Stimulated activated naive CD4-positive, alpha-beta T cell treated with Interleukin-2 at 50 U/mL for 16 hours (primary cell): ENCODE results near the gene FRYL.
"Not testable (repeated sequence)": the region's sequence is repeated elsewhere in the genome, so short reads cannot be mapped to it uniquely, and the experiment has no call there.

ENCODE experiments used
- DNase-seq: peaks from one replicate; lab custom pipeline; 2025; lab: John Stamatoyannopoulos, UW

FRYL gene

GRCh38 chr4:48484494-48485168, 295.4 kb downstream of the FRYL start:
- no peak for DNase-seq

- no peak for DNase-seq
Measured at GRCh38 chr4:48483777-48484493, 296.1 kb downstream of the FRYL start.

DNA sequence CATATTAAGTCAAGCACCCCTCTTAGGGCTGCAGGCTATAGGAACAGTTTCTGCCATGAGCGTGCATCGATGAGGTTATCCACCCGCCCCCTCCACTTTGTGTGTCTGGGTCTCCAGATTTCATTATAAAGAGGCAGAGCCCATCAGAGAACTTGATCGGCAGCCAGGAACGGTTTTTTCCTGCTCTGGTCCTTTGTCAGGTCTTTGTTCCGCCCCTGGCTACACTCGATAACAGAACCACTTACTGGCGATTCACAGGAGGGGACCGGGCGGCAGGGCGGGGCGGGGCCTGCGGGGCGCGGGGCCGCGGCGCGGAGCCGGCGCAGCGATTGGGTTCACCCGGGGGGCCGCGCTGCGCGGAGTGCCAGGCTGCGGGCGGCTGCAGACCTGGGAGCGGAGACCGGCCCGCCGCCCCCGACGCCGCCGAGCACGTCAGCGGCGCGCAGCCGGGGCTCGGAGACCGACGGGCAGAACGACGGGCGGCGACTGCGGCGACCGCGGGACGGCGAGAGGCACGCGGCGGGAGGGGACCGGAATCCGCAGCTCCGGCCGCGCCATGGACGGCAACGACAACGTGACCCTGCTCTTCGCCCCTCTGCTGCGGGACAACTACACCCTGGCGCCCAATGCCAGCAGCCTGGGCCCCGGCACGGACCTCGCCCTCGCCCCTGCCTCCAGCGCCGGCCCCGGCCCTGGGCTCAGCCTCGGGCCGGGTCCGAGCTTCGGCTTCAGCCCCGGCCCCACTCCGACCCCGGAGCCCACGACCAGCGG, 296.9 kb downstream of the FRYL start, which contains the start of gene SLC10A4:
Gene SLC10A4, plus strand, starts transcription at position 338 of the 771 bp plus-strand sequence. Its CDS starts 219 bp downstream, at position 557.
- DNase-seq = no peak

DNA sequence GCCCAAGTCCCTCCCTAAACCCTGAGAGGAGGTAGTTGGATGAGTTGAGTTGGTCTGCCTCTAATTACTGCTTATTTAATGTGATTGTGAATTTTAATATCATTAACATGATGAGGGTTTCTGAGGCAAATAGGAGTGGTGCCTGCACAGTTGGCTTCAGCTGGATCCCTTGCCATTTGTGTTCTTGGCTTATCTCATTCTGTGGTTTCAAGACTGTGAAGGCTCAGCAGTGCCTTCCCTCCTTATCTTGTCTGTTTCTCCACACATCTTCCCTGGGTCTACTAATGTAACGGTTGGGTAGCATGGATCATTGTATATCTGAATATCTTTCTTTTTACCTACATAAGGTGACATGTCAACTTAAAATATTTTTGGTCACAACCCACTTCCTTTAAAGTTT, 298.5 kb downstream of the FRYL start:
- DNase-seq = no peak

DNA sequence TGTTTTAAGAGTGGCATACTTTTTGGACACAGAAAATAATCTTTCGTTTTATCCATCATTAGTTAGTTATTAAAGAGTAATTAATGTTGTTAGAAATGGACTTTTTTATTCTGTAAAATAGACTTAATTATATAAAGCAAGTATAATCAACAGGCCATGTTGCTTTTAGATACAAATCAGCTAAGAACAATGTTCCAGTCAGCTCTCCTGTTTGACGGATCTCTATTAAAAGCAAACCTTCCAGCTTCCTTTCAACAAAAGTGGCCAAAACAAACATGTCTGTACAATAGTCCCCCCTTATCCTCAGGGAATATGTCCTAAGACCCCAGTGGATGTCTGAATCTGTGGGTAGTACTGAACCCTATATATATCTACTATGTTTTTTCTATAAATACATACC, 301.8 kb downstream of the FRYL start:
- DNase-seq = no peak

DNA sequence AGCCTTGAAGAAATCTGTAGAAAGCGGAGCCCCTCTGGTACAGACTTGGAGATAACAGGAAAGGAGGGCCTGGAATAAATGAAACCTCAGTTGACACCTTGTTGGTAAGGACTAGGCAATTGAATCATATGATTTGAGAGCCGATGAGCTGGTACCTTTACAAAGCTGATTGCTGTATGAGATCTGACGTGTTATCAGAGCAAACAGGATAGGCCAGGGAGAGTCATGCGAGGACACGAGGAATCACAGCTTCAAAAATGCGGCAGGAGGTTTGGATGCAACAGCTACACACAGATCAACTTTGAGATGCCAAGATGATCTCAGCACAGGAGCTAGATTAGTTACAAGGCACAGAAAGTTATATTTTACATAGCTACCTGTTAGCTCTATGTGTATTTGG, 304.3 kb downstream of the FRYL start:
- DNase-seq = no peak

DNA sequence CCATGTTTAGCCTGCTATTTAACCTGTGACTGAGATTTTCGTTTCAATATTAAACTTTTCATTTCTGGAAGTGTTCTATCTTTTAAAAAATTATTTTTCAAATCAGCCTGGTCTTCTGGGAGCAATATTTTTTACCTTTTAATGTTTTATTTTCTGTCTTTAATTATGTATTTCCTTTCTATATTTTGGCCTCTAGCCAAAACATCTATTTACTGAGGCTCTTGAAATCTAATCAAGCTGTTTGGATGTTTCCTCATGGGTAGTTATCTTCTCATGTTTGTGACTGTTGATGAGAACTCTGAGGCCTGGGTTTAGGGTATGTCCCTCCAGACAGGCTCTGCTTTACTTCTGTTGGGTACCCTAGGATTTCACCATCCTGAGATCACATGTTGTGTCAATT, 307.3 kb downstream of the FRYL start:
- DNase-seq = no peak

GRCh38 chr4:48470570-48470969, 309.5 kb downstream of the FRYL start:
- DNase-seq = no peak

- DNase-seq = no peak
Measured at GRCh38 chr4:48470137-48470536, 309.9 kb downstream of the FRYL start.

GRCh38 chr4:48467891-48468290, 312.2 kb downstream of the FRYL start:
- DNase-seq = no peak

GRCh38 chr4:48467442-48467841, 312.6 kb downstream of the FRYL start:
- no peak for DNase-seq

- DNase-seq = no peak
Measured at GRCh38 chr4:48462363-48462762, 317.7 kb downstream of the FRYL start.

GRCh38 chr4:48461000-48461399, 319.1 kb downstream of the FRYL start:
- no peak for DNase-seq

DNA sequence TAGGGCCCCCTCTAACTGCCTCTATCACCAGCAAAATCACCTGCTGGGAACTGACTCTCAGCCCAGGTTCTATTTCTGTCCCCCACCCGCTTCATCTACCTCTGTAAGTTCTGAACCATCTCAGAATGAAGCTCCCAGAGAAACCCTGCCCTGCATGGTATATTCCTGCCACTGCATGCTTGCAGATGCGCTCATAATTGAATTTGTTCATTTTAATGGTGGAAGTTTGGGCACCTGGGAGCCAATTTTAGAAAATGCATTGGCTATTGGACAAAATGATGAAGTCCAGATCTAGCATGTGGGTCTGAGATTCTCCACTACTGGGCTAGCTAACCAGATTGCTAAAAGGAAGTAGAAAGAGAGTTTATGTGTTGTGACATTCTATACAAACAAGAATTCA, 325.5 kb downstream of the FRYL start:
- no peak for DNase-seq

DNA sequence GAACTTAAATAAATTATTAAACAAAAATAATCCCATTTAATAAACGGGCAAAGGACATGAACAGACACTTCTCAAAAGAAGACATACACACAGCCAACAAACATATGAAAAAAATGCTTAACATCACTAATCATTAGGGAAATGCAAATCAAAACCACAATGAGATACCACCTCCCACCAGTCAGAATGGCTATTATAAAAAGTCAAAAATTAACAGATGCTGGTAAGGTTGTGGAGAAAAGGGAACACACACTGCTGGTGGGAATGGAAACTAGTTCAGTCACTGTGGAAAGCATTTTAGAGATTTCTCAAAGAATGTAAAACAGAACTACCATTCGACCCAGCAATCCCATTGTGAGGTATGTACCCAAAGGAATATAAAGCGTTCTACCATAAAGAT, 328.4 kb downstream of the FRYL start:
- DNase-seq = not testable (repeated sequence)

DNA sequence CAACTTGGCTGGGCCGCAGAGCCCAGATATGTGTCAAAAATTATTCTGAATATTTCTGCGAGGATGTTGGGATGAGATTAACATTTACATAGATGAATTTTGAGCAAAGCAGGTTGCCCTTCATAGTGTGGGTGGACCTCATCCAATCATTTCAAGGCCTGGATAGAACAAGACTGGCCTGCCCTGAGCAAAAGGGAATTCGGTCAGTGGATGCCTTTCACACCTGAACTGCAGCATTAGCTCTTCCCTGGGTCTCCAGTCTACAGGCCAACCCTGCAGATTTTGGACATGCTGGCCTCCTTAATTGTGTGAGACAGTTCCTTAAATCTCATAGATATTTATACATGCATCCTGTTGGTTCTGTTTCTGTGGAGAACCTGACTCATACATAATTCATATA, 329.3 kb downstream of the FRYL start:
- no peak for DNase-seq

DNA sequence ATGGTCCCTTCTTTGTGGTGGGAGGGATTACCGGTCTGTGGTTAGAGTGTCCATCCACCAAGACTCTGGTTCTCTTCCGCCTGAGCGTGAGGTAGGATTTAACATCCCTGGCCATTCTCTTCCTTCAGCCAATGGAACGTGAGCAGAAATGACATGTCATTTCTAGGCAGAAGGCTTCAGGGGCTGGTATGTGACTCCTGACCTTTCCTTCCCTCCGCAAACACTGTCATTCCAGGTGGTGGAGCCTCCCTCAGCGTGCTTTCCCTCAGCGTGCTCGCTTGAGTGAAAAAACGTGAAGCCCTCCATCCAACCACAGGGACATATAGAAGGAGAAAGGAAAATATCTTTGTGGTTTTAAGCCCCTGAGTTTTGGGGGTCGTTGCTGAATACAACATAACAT, 330.9 kb downstream of the FRYL start:
- no peak for DNase-seq
